Limb (tissue), 2 donors: ENCODE data around the gene CENPB.
A peak's percentile ranks its signal among the peaks of the same experiment; 100 is the strongest.
"Not testable (repeated sequence)": the region's sequence is repeated elsewhere in the genome, so short reads cannot be mapped to it uniquely, and the experiment has no call there.

ENCODE experiments used
- DNase-seq, 2 donors: peaks; one replicate each; pipeline ENCODE4 v3.0.0-alpha.2; 2016; ENCODE audit errors: extremely low spot score in 2 of 2

The CENPB gene, protein sequence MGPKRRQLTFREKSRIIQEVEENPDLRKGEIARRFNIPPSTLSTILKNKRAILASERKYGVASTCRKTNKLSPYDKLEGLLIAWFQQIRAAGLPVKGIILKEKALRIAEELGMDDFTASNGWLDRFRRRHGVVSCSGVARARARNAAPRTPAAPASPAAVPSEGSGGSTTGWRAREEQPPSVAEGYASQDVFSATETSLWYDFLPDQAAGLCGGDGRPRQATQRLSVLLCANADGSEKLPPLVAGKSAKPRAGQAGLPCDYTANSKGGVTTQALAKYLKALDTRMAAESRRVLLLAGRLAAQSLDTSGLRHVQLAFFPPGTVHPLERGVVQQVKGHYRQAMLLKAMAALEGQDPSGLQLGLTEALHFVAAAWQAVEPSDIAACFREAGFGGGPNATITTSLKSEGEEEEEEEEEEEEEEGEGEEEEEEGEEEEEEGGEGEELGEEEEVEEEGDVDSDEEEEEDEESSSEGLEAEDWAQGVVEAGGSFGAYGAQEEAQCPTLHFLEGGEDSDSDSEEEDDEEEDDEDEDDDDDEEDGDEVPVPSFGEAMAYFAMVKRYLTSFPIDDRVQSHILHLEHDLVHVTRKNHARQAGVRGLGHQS

DNA sequence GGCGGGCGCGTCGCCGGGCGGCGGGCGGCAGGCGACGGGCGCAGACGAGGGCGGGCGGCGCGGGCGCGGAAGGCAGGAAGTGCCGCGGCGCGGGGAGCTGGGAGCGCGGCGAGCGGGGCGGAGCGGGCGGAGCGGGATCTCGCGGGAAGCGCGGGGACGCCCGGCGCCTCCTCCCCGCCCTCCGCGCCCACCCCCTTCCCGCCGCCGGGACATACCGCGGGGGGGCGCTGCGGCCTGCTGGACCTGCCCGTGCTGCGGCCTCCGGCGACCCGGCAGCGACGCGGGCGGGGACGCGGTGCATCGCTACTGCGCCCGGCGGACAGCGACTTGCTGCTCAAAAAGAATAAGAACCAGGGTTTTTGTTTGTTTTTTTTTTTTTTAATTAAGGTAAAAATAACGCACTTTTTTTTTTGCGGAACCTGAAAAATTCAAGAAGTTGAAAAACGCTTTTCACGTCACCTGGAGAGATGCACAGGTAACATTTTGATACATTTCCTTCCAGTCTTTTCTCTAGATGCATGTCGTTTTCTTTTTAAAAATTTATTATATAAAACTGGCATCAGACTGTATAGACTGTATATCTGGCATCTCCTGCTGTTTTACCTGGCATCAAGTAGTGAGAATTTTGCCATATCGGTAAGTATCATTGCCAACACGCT is at the start of gene CENPB:
CENPB (minus strand) TSS at position 76 of the 659 bp plus-strand sequence. CDS start 257 bp downstream, outside the sequence.
- peak; percentile 91 to 96 for DNase-seq

DNA sequence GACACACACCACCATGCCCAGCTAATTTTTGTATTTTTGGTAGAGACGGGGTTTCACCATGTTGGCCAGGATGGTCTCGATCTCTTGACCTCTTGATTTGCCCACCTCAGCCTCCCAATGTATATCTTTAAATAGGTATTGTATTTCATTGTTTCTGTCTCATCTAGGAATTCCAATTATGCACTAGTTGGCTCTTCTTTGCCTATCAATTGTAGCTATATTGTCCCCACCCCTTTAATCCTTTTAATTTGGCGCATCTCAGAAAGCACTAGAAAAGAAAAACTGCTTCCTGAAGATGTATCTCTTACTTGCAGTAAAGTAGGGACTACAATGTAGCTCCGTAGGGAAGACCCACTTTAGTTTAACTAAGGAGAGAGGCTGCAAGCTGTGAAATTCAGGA is 49.6 kb upstream of the CENPB start:
- DNase-seq, result no peak

GRCh38 chr20:3829891-3830290 is 43.4 kb upstream of the CENPB start:
- DNase-seq, result not testable (repeated sequence)

GRCh38 chr20:3828798-3829197 is 42.3 kb upstream of the CENPB start:
- no peak for DNase-seq

DNA sequence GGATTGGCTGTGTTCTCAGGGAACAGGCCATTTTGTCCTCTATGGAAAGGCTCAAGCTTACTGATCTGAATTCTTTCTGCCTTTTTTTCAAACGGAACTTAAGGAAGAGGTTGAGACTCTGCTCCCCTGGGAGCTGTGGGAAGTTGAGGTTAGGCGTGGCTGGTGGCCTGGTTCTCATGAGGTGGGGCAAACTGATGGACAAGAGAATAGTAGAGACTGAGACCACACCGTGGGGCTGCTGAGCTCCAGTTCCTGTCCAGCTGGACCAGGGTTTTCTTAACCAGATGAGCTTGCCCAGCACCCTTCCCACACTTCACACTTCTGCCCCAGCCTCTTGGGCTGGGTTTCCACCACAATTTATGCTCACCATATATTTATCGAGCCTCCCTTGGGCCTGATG is 39.9 kb upstream of the CENPB start:
- no peak for DNase-seq

GRCh38 chr20:3825526-3825925 is 39.0 kb upstream of the CENPB start:
- DNase-seq, result no peak

DNA sequence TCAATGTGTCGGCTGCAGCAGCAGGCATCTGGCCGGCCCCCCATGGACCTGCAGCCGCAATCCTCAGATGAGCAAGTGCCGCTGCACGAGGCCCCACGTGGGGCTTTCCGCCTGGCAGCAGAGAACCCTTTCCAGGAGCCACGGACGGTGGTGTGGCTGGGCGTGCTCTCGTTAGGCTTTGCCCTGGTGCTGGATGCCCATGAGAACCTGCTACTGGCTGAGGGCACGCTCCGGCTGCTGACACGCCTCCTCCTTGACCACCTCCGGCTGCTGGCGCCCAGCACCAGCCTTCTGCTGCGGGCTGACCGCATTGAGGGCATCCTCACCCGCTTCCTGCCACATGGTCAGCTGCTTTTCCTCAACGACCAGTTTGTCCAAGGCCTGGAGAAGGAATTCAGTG is 37.3 kb upstream of the CENPB start:
- DNase-seq, result no peak

GRCh38 chr20:3821996-3822395 is 35.5 kb upstream of the CENPB start:
- no peak for DNase-seq

GRCh38 chr20:3820901-3821727 is 34.6 kb upstream of the CENPB start:
- DNase-seq, result no peak

DNA sequence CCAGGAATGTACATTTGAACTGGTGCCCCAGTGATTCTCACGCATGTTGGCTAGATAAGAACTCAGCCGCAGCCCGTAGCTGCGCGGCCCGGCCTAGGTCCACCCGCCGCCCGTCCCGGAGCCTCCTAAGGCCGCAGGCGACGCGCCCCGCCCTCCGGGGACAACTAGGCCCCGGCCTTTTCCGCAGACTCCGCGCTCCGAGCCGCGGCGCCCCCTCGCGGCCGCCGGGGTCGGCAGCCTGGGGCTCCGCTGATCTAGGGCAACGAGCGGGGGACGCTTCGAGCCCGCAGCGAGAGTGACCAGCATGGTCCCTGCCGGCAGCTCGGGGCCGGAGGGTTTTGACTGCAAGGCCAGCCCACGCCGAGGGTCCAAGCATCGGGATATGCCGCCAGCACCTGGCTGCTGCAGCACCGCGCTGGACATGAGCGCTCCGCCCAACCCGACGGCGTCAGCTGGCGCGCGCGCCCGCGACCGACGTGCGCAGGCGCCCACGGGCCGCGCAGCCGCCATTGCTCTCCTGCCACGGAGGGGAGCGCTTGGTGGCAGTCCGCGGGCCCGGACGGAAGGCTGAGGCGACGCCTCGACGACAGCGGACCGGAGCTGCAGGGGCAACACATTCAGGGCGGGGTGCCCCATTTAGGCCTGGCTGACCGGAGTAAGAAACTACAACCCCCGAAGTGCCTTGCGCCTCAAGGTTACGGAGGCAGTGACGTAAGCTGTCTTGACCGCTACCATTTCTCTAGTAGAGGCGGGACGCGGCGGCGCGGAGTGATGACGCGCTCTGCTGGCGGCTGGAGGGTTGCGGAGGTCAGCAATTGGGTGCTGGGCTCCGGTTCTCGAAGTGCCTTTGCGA is 33.7 kb upstream of the CENPB start, which contains the start of gene AP5S1:
AP5S1 (plus strand) TSS at position 500 of the 853 bp plus-strand sequence. CDS start 1,571 bp downstream, outside the sequence.
- peak; percentile 97 to 98 for DNase-seq

DNA sequence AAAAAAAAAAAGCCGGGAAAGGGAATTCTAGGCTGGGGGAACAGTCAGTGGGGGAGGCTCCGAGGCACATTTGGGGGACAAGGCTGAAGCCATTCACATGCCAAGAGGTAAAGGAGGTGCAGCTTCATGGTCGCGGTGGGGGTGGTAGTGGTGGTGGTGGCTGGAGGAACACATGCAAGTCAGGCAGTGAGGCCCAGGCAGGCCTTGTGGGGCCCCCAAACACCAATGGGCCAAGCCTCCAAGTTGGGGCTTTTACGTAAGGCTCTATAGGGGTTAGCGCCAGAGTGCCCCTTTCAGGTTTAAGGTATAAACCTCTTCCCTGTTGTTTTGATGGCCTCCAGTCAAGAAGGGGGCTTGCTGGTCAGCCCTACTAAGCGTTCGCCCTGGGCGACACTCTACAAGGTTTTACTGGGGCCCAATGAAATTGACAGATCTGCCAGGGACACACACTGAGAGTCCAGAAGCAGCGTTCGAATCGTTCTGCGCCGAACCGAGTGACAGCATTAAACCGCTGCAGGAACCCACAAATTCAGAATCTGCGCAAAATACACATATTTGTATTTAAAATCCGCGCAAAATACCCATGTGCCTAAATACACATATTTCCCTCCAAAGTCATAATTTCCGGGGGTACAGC is 33.0 kb upstream of the CENPB start:
- DNase-seq, result no peak

GRCh38 chr20:3818155-3819151 is 31.9 kb upstream of the CENPB start:
- DNase-seq, result no peak

DNA sequence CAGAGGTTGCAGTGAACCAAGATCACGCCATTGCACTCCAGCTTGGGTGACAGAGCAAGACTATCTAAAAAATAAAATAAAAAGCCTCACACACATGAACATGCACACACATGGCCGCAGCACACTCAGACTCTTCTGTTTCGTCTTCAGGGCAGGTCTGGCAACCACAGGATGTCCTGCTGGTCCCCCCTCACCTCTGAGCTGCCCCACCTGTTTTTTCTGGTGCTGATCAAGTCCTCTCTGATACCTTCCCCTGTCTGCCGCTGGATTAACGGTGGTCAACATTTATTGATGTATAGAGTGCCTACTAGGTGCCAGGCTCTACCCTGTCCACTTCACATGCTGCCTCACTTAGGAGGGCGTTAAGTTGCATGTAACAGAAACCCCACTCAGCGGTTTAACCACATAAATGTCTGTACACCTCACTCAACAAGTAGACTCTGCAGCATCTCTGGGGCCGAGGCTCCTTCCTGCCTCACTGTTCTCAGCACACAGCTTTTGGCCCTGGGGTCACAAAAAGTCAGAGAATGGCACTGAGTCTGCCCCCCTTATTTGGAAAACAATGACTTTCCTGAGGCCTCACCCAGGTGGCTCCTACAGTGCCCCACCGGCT is 29.3 kb upstream of the CENPB start:
- no peak for DNase-seq

GRCh38 chr20:3814928-3815495 is 28.5 kb upstream of the CENPB start:
- DNase-seq, result no peak

DNA sequence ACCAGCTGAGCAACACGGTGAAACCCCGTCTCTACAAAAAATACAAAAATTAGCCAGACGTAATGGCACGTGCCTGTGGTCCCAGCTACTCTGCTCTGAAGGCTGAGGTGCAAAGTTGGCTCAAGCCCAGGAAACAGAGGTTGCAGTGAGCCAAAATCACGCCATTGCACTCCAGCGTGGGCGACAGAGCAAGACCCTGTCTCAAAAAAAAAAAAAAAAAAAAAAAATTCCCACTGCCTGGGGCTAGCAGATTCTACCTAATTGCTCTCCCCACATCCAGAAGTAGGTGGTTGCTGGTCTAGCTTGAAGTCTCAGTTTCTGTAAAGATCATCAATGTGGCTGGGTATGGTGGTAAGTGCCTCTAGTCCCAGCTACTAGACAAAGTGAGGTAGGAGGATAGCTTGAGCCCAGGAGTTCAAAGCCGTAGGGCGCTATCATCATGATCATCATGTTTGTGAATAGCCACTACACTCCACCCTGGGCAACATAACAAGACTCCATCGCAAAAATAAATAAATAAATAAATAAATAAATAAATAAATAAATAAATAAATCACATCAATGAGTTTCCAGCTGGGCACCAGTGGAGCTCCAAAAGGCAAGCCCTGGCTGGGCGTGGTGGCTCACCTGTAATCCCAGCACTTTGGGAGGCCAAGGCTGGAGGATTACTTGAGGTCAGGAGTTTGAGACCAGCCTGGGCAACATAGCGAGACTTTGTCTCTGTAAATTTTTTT is 27.5 kb upstream of the CENPB start:
- DNase-seq, result peak in 1 of 2 donors; percentile 33

DNA sequence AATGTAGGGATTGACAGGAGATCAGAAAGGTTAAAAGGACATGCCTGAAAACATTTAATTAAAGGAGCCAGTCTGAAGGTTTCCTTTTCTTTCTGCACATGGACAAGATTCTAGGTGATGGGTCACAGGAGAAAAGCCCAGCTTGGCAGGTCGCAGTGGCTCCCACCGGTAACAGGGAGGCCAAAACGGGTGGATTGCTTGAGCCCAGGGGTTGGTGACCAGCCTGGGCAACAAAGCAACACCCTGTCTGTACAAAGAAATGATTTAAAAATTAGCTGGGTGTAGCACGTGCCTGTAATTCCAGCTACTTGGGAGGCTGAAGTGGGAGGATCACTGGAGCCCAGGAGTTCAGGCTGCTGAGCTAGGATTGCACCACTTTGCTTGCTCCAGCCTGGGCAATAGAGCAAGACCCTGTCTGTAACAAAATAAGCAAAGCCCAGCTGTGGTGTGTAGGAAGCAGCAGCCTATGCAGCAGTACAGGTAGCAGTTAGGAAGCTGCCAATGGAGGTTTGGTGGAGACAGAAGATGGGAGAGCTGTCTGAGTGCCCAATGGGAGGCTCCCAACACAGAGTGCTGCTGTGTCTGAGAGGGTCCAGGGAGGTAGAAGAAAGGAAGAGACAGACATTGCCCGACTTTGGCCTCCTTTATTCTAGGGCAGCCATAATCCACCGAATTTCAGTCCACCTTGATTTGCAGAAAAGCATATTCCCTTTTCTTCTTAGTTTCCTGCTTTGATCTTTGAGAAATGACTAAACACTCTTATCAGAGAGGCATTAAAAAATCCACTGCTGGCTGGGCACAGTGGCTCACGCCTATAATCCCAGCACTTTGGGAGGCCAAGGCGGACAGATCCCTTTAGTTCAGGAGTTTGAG is 26.7 kb upstream of the CENPB start:
- DNase-seq, result peak in 1 of 2 donors; percentile 28
